Dermis microvascular lymphatic vessel endothelial cell (primary cell): ENCODE measurements around the gene CST3. TPM values are rescaled to one million over a fixed set of nuclear protein-coding genes. Genes with fewer than 3 reads are reported as not detected.

Experiments used
- DNase-seq, 2 donors: peaks; one replicate each; pipeline versions ENCODE4 v3.0.0 to v3.0.0-alpha.2; 2010; ENCODE audit warnings: low read depth in 2 of 2
- total RNA-seq: library from RNA; depleted of rRNA; stranded (reverse); fragments of >200 nt; gene quantifications from 2 replicates; pipeline ENCODE4 v1.2.1, GENCODE V29; 2014

Gene CST3
- total RNA-seq, 1 donor from 2014 or later = 112 TPM

DNA sequence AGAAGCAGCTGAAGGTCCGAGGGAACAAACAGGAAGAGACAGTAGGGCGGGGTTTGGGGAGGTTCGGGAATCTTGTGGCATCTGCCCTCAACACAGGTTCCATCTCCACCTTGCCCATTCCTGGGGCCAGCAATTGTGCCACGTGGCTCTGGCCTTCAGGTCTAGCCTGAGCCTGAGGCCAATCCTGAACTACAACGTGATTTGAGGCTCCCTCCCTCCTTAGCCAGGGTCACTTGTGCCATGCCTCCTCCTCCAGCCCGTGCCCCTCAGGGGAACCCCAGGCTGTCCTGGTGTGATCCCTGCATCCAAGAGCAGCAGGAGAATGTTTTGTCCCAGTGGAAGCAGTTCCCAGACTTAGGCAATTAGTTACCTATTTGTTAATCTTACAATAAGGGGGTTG lies 35.1 kb downstream of the CST3 start:
- no peak for DNase-seq

- no peak for DNase-seq
Measured at GRCh38 chr20:23602241-23602640, 35.5 kb downstream of the CST3 start.

DNA sequence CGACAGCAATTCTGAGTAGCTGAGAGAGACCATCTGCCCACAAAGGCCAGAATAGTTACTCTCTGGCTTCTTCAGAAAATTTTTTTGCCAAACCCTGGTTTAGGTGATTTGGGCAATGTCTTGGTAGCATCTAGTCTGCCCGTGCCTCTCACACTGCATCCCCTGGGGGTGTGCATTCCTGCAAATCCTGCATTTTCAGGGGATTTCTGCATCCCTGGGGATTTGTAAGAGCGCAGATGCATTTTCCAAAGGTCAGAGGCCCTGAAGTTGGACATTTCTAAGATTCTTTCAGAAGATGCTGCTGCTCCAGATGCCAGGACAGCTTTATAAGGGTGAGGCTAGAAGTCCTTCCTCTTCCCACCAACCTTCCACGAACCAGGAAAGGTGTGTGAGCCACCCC lies 36.0 kb downstream of the CST3 start:
- no peak for DNase-seq

DNA sequence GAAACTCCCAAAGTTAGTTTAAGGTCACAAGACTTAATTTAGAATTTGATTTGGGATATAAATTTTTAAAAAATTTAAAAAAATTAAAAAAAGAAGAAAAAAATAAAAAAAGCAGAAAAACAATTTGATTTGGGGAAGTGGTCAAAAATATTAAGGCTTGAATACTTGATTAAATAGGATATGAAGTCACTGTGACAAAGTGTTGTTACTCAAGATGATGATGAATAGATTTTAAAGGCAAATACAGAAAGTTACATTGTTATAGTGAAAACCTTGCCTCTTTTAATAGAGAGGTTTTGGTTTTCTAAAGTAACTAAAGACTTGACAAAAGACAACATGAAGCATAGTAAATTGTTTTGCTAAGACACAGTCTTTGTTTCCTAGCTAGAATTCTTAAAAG lies 39.3 kb downstream of the CST3 start:
- no peak for DNase-seq

- DNase-seq = no peak
Measured at GRCh38 chr20:23596579-23597250, 41.0 kb downstream of the CST3 start.

- no peak for DNase-seq
Measured at GRCh38 chr20:23595941-23596340, 41.8 kb downstream of the CST3 start.

DNA sequence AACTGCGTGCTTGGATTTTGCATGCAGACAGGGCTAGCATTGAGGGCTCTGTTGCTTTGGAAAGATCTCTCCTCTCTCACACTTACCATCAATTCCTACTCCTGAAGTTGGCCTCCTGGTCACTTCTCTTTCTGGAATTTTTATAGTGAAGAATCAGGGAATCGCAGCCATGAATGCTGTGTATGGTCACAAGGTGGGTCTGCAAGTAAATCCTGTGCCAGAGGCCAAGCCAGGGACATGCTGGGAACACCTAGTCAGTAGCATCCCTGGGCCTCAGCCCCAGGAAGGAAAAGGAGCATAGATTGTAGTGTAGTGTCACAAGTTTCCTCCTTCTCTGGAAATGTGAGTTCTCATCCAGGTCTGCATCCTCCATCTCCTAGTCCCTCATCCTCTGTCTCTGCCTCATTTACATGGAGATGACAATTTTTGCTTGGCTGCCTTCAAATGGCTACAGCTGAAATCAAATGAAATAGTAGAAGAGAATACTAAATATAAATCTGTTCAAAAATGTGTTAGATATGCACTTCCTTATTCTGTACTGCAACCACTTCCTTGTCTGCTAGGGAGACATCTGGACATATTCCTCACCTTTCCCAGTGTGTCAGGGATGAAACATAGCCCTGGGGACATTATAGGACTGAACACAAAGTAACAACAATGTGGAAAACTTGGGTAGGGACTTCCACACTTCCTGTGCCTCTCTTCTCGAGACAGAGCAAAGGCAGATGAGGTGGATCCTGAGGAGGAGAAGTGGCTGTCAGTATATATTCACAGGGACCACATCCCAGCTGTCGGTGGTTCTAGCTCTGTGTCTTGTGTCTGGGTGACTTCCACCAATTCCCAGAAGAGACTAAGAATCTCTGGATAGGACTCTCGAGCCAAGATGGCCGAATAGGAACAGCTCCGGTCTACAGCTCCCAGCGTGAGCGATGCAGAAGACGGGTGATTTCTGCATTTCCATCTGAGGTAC lies 49.0 kb downstream of the CST3 start:
- DNase-seq = no peak

- no peak for DNase-seq
Measured at GRCh38 chr20:23587631-23588030, 50.1 kb downstream of the CST3 start.

DNA sequence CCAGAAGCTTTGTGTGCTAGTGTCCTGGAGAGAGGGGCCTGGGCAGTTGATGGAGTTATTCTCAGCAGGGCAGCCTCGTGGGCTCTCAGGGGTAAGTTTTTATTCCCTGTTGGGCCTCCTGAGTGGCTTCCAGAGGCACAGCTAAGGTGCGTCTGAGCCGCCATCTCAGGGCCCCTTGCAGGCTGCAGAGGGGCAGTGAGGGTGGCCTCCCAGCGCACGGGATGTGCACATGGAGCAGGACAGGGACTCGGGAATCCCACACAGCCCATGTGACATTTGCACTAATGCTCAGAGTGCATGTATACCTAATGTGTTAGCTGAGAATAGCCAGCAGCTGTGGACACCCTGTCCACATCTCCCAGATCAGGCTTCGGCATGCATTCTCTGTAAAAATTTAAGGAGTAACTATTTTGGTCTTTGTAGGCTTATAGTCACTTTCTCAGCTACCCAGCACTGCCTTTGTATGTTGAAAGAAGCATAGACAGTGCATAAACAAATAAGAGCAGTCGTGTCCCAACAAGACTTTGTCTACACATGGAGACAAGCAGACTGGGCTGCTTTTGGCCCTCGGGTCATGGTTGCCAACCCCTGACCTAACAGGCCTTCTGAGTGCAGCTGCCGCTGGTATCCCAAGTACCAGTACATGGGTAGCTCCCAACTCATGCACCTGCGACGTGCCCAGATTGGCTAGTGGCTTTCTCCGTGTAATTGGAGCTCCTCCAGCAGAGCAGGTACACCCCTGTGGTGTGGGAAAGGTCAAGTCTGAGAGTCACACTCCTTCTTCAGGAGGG lies 50.8 kb downstream of the CST3 start:
- no peak for DNase-seq

- DNase-seq = no peak
Measured at GRCh38 chr20:23585808-23586734, 51.7 kb downstream of the CST3 start.

DNA sequence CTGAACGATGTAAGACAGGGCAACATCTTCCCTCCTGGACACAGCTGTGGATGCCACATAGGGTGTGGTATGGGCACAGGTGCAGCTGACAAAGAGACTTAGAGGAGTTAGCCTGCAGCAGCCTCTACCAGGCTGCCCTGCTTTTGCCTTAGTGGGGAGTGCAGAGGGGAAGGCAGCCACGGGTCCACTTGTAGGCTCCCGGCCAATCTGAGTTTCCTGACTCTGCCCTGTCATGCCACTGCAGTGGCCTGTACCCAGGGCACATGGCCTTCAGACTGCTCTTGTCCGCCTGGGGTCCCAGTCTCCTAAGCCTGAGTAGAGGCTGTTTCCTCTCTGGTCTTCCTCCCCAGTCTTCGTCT lies 52.3 kb downstream of the CST3 start:
- DNase-seq = no peak

- no peak for DNase-seq
Measured at GRCh38 chr20:23584434-23585199, 53.1 kb downstream of the CST3 start.

Other genes starting within 250 kb of the CST3 start
- gene NAPB, start 216.5 kb downstream of the CST3 start, total RNA-seq = 4.7 and 5.8 TPM in 2 replicates
- not detected in 2 replicates for gene CSTL1, start 198.3 kb downstream of the CST3 start, total RNA-seq
- not detected in 2 replicates for gene CST11, start 185.1 kb downstream of the CST3 start, total RNA-seq
- gene CST8, start 146.8 kb downstream of the CST3 start, total RNA-seq = not detected in 2 replicates
- not detected in 2 replicates for gene CST9L, start 69.5 kb downstream of the CST3 start, total RNA-seq
- gene CST9, start 32.0 kb downstream of the CST3 start, total RNA-seq = under 0.01 TPM in 1 of 2 replicates, not detected in the other
- gene CST4, start 51.1 kb upstream of the CST3 start, total RNA-seq = not detected in 2 replicates
- gene CST1, start 113.0 kb upstream of the CST3 start, total RNA-seq = not detected in 2 replicates
- gene CST2, start 188.8 kb upstream of the CST3 start, total RNA-seq = not detected in 2 replicates
- not detected in 2 replicates for gene CST5, start 241.8 kb upstream of the CST3 start, total RNA-seq